ENCODE data around the gene GPR141. TPM values are rescaled to one million over a fixed set of nuclear protein-coding genes. Genes with fewer than 3 reads are reported as not detected.

GPR141 gene
- total and polyA plus RNA-seq, 8 donors = 0.10 to 7.1 (median 1.3) TPM; not detected in 3

- no peak overlapping the region for H3K27ac ChIP-seq
- WGBS, 5 donors = 44 to 83% (median 68%) methylated on average over 1 of the region's 1 CpG
- TF ChIP-seq EP300 (IDR thresholded peaks at IDR 0.05) (no peak), CTCF (IDR thresholded peaks at IDR 0.05) (no peak), POLR2AphosphoS5 (IDR thresholded peaks at IDR 0.05) (no peak), POLR2A (IDR thresholded peaks at IDR 0.05) (no peak)
- H3K4me1 ChIP-seq = no peaks in the 10 kb centered on the region
- no peaks in the 10 kb centered on the region for H3K36me3 ChIP-seq
- H3K4me3 ChIP-seq = no peak overlapping the region
- intact Hi-C loops (cut with DNase I; ENCODE audit: low total_unique reads) = no loop called here
- H3K9me3 ChIP-seq = no peaks in the 10 kb centered on the region
- DNase-seq = no peak
- H3K27me3 ChIP-seq = no peaks in the 10 kb centered on the region
These were observed 13.1 kb upstream of the GPR141 start for GRCh38 chr7:37670436-37670835.

- Histone ChIP-seq H3K27me3 (no peaks in the 10 kb centered on the region), H3K9me3 (no peaks in the 10 kb centered on the region), H3K4me3 (no peak overlapping the region), H3K36me3 (no peaks in the 10 kb centered on the region), H3K27ac (no peak overlapping the region), H3K4me1 (no peaks in the 10 kb centered on the region)
- no peak for DNase-seq
- intact Hi-C loops (cut with DNase I; ENCODE audit: low total_unique reads) = no loop called here
- TF ChIP-seq POLR2A (IDR thresholded peaks at IDR 0.05) = no peak
- TF ChIP-seq POLR2AphosphoS5 (IDR thresholded peaks at IDR 0.05) = no peak
- no peak for TF ChIP-seq CTCF (IDR thresholded peaks at IDR 0.05)
- no peak for TF ChIP-seq EP300 (IDR thresholded peaks at IDR 0.05)
- 69 to 78% (median 72%) methylated on average over 3 of the region's 3 CpGs for WGBS, 5 donors
These were observed 11.7 kb upstream of the GPR141 start for GRCh38 chr7:37671876-37672275.

- Histone ChIP-seq H3K36me3 (no peaks in the 10 kb centered on the region), H3K4me1 (no peaks in the 10 kb centered on the region), H3K27me3 (no peaks in the 10 kb centered on the region), H3K27ac (no peak overlapping the region), H3K4me3 (no peak overlapping the region), H3K9me3 (no peaks in the 10 kb centered on the region)
- DNase-seq = no peak
- 57 to 68% (median 59%) methylated on average over 3 of the region's 3 CpGs for WGBS, 5 donors
- intact Hi-C loops (cut with DNase I; ENCODE audit: low total_unique reads) = no loop called here
- TF ChIP-seq POLR2AphosphoS5 (IDR thresholded peaks at IDR 0.05) (no peak), EP300 (IDR thresholded peaks at IDR 0.05) (no peak), CTCF (IDR thresholded peaks at IDR 0.05) (no peak), POLR2A (IDR thresholded peaks at IDR 0.05) (no peak)
These were observed 10.6 kb upstream of the GPR141 start for GRCh38 chr7:37672926-37673325.

- H3K4me1 ChIP-seq = no peaks in the 10 kb centered on the region
- TF ChIP-seq CTCF (IDR thresholded peaks at IDR 0.05) (no peak), POLR2AphosphoS5 (IDR thresholded peaks at IDR 0.05) (no peak), POLR2A (IDR thresholded peaks at IDR 0.05) (no peak), EP300 (IDR thresholded peaks at IDR 0.05) (no peak)
- no peaks in the 10 kb centered on the region for H3K9me3 ChIP-seq
- no peaks in the 10 kb centered on the region for H3K27me3 ChIP-seq
- H3K36me3 ChIP-seq = no peaks in the 10 kb centered on the region
- 63 to 86% (median 72%) methylated on average over 1 of the region's 1 CpG for WGBS, 5 donors
- no peak for DNase-seq
- no peak overlapping the region for H3K27ac ChIP-seq
- no peak overlapping the region for H3K4me3 ChIP-seq
- intact Hi-C loops (cut with DNase I; ENCODE audit: low total_unique reads) = no loop called here
These were observed 10.0 kb upstream of the GPR141 start for GRCh38 chr7:37673523-37673922.
